Thyroid gland (tissue), 4 donors: ENCODE data around the gene DNAH3.

Experiments
- POLR2A ChIP-seq, 2 donors: fragments of 450-650 bp; IDR thresholded peaks; one replicate each; pipeline ENCODE4 v1.6.1; 2017; ENCODE audit warnings: antibody characterized with exemption in 2 of 2, mild to moderate bottlenecking in 2 of 2, moderate library complexity in 1 of 2
- TF ChIP-seq, protein P1 (sequence below), 6 experiments: fragments of 200-600 bp in 3 of 6; fragments of 450-650 bp in 3 of 6; sonication (generic) in 3 of 6; IDR thresholded peaks; one replicate each; pipeline ENCODE4 v1.5.1; 2016 to 2019; ENCODE audit warnings: antibody characterized with exemption in 6 of 6, mild to moderate bottlenecking in 2 of 6, inconsistent platforms in 1 of 6, moderate library complexity in 1 of 6

DNA sequence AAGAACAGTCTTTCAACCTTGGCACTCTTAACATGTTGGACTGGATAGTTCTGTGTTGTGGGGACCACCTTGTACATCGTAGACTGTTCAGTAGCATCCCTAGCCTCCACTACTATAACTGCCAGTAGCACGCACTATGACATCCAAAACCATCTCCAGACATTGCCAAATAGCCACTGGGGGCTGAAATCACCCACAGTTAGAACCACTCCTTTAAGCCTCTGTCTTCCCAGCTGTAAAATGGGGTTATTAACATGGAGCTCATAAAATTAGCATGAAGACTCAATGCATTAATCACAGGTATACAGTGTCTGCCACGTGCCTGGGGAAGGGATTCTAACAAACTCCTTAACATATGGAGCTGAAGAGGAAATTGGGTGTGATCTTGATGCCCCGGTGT is 200.4 kb downstream of the DNAH3 start:
- TF ChIP-seq, protein P1, sequence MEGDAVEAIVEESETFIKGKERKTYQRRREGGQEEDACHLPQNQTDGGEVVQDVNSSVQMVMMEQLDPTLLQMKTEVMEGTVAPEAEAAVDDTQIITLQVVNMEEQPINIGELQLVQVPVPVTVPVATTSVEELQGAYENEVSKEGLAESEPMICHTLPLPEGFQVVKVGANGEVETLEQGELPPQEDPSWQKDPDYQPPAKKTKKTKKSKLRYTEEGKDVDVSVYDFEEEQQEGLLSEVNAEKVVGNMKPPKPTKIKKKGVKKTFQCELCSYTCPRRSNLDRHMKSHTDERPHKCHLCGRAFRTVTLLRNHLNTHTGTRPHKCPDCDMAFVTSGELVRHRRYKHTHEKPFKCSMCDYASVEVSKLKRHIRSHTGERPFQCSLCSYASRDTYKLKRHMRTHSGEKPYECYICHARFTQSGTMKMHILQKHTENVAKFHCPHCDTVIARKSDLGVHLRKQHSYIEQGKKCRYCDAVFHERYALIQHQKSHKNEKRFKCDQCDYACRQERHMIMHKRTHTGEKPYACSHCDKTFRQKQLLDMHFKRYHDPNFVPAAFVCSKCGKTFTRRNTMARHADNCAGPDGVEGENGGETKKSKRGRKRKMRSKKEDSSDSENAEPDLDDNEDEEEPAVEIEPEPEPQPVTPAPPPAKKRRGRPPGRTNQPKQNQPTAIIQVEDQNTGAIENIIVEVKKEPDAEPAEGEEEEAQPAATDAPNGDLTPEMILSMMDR (IDR thresholded peaks at IDR 0.05): no peak
- TF ChIP-seq POLR2A (IDR thresholded peaks at IDR 0.05): no peak
